HUES48 (cell line): Measurements from ENCODE around the gene RPRD2.

Source experiments
- H3K27ac ChIP-seq: one replicate; pipeline ENCODE4 v1.7.0; 2013; ENCODE audit warnings: low read depth, low read length, inconsistent platforms
- H3K27me3 ChIP-seq: 2 replicates; pipeline ENCODE4 v1.6.1; 2013; ENCODE audit warnings: mild to moderate bottlenecking, low read length; ENCODE audit not compliant: control insufficient read depth, insufficient read depth
- H3K36me3 ChIP-seq: 2 replicates; pipeline ENCODE4 v1.6.1; 2013; ENCODE audit warnings: low read length; ENCODE audit not compliant: control insufficient read depth, insufficient read depth
- H3K4me1 ChIP-seq: 2 replicates; pipeline ENCODE4 v1.6.1; 2013; ENCODE audit warnings: mild to moderate bottlenecking, low read length; ENCODE audit not compliant: control insufficient read depth, insufficient read depth
- H3K4me3 ChIP-seq: 2 replicates; pipeline ENCODE4 v1.5.1; 2013; ENCODE audit warnings: mild to moderate bottlenecking, low read depth, low read length
- H3K9ac ChIP-seq: 2 replicates; pipeline ENCODE4 v1.6.1; 2013; ENCODE audit warnings: mild to moderate bottlenecking, low read depth, low read length, moderate library complexity
- H3K9me3 ChIP-seq: 2 replicates; pipeline ENCODE4 v1.6.1; 2013; ENCODE audit warnings: low read length; ENCODE audit not compliant: control insufficient read depth, insufficient read depth

RPRD2 gene

DNA sequence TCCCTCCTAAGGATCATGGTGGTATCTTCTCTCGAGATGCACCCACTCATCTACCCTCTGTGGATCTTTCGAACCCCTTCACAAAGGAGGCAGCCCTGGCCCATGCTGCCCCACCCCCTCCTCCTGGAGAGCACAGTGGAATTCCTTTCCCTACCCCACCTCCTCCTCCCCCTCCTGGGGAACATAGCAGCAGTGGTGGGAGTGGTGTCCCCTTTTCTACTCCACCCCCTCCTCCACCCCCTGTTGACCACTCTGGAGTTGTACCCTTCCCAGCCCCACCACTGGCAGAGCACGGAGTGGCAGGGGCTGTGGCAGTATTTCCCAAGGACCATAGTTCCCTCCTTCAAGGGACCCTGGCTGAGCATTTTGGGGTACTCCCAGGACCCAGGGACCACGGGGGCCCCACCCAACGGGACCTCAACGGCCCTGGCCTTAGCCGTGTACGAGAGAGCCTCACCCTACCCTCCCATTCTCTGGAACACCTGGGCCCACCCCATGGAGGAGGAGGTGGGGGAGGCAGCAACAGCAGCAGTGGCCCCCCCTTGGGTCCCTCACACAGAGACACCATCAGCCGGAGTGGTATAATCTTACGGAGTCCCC is 108.8 kb downstream of the RPRD2 start:
- H3K27me3 ChIP-seq = no peaks in the 10 kb centered on the region
- no peak overlapping the region for H3K9ac ChIP-seq
- peak overlapping the region; percentile 30 for H3K27ac ChIP-seq
- no peaks in the 10 kb centered on the region for H3K4me1 ChIP-seq
- peaks cover 45% of the 10 kb centered on the region for H3K36me3 ChIP-seq
- H3K4me3 ChIP-seq = no peak overlapping the region
- H3K9me3 ChIP-seq = no peaks in the 10 kb centered on the region

DNA sequence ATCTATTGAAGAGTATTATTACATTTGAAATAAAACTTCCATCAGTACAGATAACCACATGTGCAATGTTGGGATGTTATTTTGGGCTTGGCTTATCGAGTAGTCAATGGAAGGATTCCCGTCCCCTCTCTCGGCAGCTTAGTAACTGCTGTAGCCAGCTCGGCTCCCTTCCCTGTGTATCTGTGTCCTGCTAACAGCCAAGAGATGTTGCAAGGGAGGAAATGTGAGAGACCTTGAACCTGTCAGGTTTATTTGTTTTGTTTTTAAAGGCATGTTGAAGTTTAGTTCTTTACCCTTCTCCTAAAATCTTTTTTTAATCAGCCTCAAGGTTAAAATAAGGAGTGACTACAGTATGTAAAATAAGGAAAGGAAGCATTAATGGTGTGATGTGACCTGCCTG is 109.7 kb downstream of the RPRD2 start:
- Histone ChIP-seq H3K4me3 (no peak overlapping the region), H3K4me1 (no peaks in the 10 kb centered on the region), H3K9me3 (no peaks in the 10 kb centered on the region), H3K36me3 (peaks cover 40% of the 10 kb centered on the region), H3K27ac (no peak overlapping the region), H3K9ac (no peak overlapping the region), H3K27me3 (no peaks in the 10 kb centered on the region)

DNA sequence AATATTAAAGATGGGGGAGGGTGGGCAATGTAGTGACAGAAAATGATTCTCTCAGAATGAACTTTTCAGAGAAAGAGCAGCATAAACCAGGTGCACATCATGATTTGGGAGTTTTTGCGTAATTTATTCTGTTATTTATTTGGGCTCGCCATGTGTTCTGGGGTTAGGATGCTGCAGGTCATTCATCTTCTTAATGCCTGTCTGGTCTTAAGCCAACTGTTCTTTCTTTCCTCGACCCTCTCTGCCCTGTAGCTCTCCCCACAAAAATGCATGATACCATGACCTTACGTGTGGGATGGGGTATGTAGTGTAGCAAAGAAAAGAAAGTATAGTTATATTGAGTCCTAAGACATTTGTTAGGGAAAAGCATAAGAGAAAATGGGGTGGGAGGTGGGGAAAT is 110.9 kb downstream of the RPRD2 start:
- H3K9ac ChIP-seq = no peak overlapping the region
- H3K27me3 ChIP-seq = no peaks in the 10 kb centered on the region; the same call in 1 of the 2 replicates
- no peaks in the 10 kb centered on the region for H3K9me3 ChIP-seq
- no peak overlapping the region for H3K27ac ChIP-seq
- H3K4me3 ChIP-seq = no peak overlapping the region
- H3K4me1 ChIP-seq = no peaks in the 10 kb centered on the region
- peaks cover 35% of the 10 kb centered on the region for H3K36me3 ChIP-seq

DNA sequence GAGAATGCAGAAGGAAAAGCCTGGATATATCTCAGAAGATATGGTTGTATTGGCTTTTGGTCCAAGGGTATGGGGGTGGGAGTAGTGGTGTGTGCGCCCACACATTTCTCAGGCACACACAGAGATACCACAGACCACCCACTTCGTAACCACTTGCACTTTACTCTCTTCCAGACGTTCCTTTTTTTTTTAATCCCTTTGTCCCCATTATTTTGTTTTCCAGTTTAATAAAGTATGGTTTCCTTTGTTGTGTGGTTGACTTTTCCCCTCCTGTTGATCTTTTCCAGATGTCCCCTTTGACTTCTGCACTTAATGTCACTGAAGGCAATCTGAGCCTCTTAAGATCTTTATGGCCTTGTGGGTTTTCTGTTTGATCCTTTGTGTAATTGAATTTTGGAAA is 112.8 kb downstream of the RPRD2 start:
- Histone ChIP-seq H3K4me1 (no peaks in the 10 kb centered on the region), H3K9ac (no peak overlapping the region), H3K4me3 (no peak overlapping the region), H3K36me3 (peaks cover 16% of the 10 kb centered on the region), H3K27me3 (no peaks in the 10 kb centered on the region; the same call in 1 of the 2 replicates), H3K27ac (no peak overlapping the region), H3K9me3 (no peaks in the 10 kb centered on the region)

DNA sequence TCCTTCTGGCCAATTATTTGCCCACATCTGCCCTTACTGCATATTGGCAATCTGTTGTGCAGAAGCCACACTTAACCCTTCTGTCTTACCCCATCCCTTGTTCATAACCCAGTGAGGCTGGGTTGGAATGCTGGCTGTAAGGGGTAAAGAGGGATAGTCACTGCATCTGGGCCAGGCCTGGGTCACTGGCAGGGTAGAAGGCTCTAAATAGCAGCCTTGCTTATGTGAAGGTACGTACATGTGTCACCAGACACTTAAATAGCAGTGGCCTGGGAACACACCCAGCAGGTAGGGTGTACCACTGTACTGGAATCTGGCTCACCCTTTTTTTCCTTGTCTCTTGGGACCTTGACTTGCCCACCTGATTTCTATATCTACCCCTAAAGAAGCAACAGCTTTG is 113.4 kb downstream of the RPRD2 start:
- no peaks in the 10 kb centered on the region for H3K9me3 ChIP-seq
- no peak overlapping the region for H3K4me3 ChIP-seq
- H3K27me3 ChIP-seq = no peaks in the 10 kb centered on the region; the same call in 1 of the 2 replicates
- no peak overlapping the region for H3K27ac ChIP-seq
- H3K36me3 ChIP-seq = peaks cover 11% of the 10 kb centered on the region
- H3K9ac ChIP-seq = no peak overlapping the region
- H3K4me1 ChIP-seq = no peaks in the 10 kb centered on the region

DNA sequence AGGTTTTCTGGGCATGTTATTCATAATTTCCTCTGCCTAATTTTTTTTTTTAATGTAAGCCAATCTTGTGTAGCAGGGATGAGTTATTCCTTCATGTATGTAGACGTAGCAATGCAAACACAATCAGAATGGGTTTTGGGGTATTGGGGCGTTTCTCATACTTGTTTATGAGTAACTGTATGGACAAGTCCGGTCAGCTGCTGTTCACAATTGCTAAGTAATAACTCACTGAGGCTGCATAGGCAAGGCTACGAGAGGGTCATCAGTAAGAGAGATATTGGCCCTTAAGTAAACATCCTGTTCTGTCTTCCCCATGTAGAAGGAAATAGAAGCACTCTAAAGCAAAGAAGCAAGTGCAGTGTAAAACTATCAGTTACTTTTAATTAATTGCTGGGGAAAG is 113.8 kb downstream of the RPRD2 start:
- Histone ChIP-seq H3K9ac (no peak overlapping the region), H3K27me3 (no peaks in the 10 kb centered on the region; the same call in 1 of the 2 replicates), H3K36me3 (peaks cover 7% of the 10 kb centered on the region), H3K4me3 (no peak overlapping the region), H3K9me3 (no peaks in the 10 kb centered on the region), H3K4me1 (no peaks in the 10 kb centered on the region), H3K27ac (no peak overlapping the region)

DNA sequence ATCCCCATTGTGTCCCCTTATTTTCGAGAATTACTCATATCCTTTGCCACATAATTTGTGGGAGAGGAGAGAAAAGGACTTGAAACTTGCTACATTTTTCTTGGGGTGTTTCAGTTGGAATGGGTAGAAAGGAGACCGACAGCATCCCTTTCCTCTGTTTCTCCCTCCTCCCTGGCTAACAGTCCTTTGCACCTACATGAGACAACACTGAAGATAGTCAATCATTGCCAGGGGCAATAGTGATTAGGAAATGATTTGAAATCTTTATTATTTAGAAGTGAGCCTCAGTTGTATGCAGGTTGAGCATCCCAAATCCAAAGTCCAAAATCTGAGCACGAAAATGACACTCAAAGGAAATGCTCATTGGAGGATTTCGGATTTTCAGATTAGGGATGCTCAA is 115.4 kb downstream of the RPRD2 start:
- no peaks in the 10 kb centered on the region for H3K4me1 ChIP-seq
- no peak overlapping the region for H3K9ac ChIP-seq
- no peak overlapping the region for H3K27ac ChIP-seq
- H3K4me3 ChIP-seq = no peak overlapping the region
- no peaks in the 10 kb centered on the region for H3K36me3 ChIP-seq
- no peaks in the 10 kb centered on the region for H3K9me3 ChIP-seq
- H3K27me3 ChIP-seq = no peaks in the 10 kb centered on the region; the same call in 1 of the 2 replicates

DNA sequence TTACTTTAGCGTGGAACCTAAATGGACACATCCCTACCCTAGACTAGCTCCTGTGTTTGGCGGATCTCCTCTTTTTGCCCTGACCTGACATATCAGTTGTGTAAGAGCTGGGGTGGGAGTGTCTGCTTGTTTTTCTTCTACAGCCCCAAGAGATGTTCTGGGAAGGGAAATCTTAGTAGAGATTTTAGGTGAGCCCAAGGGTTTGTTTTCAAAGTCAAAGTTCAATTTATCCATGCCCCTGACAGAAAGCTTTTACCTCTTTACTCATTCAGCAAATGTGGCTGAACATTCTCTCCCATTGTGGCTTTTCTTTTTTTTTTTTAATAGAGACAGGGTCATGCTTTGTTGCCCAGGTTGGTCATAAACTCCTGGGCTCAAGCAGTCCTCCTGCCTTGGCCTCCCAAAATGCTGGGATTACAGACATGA is 116.0 kb downstream of the RPRD2 start:
- Histone ChIP-seq H3K4me3 (no peak overlapping the region), H3K27ac (no peak overlapping the region), H3K27me3 (no peaks in the 10 kb centered on the region; the same call in 1 of the 2 replicates), H3K9me3 (no peaks in the 10 kb centered on the region), H3K36me3 (no peaks in the 10 kb centered on the region), H3K9ac (no peak overlapping the region), H3K4me1 (no peaks in the 10 kb centered on the region)

DNA sequence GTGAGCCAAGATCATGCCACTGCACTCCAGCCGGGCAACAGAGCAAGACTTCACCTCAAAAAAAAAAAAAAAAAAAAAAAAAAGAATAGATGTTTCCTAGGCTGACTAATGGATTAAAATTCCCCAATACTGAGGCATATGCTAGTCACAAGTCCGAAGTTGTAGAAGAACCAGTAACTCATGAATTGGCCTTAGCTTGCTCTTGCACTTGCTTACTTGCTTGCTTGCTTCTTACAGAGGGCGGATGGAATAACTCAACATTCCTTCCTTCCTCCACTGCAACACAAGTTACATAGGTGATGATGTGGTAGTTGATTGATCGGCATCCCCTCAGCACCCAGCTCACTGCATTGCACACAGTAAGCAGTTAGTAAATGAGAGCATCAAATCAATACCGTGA is 120.5 kb downstream of the RPRD2 start:
- Histone ChIP-seq H3K9ac (no peak overlapping the region), H3K27me3 (no peaks in the 10 kb centered on the region; the same call in 1 of the 2 replicates), H3K27ac (no peak overlapping the region), H3K4me1 (peaks cover 4% of the 10 kb centered on the region; the same call in 1 of the 2 replicates), H3K9me3 (no peaks in the 10 kb centered on the region), H3K36me3 (peaks cover 9% of the 10 kb centered on the region), H3K4me3 (no peak overlapping the region)

DNA sequence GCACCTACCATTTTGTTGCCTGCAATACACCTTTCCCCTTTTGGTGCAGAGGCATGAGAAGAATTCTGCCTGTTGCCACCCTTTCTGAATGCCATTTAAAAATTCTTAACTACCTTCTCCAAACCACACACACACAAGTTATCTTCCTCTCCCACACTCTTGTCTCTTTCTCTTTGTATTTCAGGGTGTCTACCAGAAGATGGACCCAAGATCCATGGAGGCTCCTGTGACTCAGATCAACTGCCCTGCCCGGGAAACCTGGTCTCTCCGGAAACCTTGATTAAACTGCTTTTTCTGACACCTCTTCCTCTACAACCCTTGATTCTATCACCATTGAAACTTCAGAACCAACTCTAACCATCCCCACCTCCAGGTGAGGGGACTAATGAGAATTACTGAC is 120.9 kb downstream of the RPRD2 start:
- Histone ChIP-seq H3K4me3 (no peak overlapping the region), H3K9ac (no peak overlapping the region), H3K27me3 (no peaks in the 10 kb centered on the region; the same call in 1 of the 2 replicates), H3K4me1 (peaks cover 4% of the 10 kb centered on the region; the same call in 1 of the 2 replicates), H3K27ac (no peak overlapping the region), H3K36me3 (peaks cover 13% of the 10 kb centered on the region), H3K9me3 (no peaks in the 10 kb centered on the region)

DNA sequence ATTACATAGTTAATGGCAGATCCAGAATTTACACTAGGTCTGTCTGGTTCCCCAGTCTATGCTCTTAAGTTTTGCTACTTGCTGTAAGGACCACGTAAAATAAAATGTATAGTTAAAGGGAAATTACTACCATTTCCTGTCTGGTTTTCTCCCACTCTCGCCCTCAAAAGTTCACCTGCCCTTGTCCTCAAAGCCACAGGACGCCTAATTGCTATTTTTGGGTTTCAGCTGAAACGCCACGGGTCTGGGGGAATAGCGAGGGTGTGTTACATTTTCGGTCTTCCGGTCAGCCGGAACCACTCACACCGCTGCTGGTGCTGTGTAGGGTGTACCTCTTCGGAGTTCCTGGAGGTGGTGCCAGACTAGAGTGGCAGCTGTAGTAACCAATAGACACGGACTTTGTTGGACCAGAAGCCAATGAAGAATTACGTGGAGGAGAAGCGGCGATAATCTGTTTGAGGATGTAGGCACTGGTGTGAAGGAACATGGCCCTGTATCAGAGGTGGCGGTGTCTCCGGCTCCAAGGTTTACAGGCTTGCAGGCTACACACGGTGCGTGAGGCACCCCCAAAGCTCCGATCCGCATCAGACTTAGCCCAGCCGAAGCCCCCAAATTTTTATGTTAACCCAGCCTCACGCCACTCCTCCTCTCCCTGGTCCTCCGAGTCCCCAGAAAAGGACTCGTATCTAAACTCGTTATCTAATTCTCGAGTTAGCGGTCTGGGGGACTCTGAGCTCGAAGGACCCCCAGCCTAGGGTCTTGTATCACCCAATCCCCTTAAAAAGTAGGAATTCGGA is 123.2 kb downstream of the RPRD2 start, which contains the start of gene TARS2:
Gene TARS2, plus strand, starts transcription at position 454 of the 797 bp plus-strand sequence. Its CDS starts 32 bp downstream, at position 486.
- peak within 1 kb of the TSS; percentile 77 for H3K27ac ChIP-seq
- peak within 1 kb of the TSS; percentile 80 for H3K9ac ChIP-seq
- H3K27me3 ChIP-seq = no peaks in the 10 kb centered on the region
- no peaks in the 10 kb centered on the region for H3K9me3 ChIP-seq
- H3K4me3 ChIP-seq = peak within 1 kb of the TSS; percentile 87
- peaks cover 32% of the 10 kb centered on the region for H3K36me3 ChIP-seq
- peaks cover 4% of the 10 kb centered on the region; the same call in 1 of the 2 replicates for H3K4me1 ChIP-seq
